NCI-H2196 treated with DMSO at 0.1 percent for 48 hours (cell line): Measurements from ENCODE around the gene AKAP13.

ENCODE experiments used
- DNase-seq: peaks from one replicate; lab custom pipeline; 2025; ENCODE audit not compliant: unreplicated experiment; lab: John Stamatoyannopoulos, UW

AKAP13 gene

DNA sequence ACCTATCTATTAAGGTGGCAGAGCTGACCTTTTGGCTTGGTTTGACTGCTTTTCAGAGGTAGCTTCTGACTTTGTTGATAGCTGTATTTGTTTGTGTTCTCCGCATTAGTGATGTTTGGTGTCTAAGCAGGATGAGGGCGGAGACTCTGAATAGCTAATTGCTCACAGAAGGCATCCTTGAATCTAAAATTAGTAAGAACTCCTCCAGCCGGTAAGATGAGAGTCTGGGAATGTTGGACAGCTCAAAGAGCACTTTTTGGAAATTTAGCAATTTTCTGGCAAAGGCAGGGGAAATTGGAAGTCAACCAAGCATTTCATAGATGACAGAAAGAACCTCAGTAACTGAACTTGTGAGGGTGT, 240.3 kb downstream of the AKAP13 start:
- no peak for DNase-seq

DNA sequence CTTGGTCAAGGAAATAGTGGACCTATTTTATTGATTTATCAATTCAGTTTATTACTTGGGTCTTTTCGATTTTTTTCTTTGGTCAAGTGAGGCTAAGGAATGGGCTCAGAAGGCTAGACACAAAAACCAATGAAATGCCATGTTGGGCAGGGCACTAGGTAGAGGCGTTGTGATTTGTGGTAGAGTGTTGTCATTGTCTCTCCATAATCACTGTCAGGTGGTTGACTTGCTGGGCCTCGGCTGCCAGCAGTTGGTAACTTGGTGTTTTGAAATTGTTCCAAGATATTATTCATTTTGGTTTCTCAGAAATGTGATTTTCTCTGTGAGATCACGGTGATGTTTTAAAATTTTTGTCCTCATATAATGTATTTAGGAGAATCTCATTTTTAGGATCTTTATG, 240.7 kb downstream of the AKAP13 start:
- DNase-seq: no peak

DNA sequence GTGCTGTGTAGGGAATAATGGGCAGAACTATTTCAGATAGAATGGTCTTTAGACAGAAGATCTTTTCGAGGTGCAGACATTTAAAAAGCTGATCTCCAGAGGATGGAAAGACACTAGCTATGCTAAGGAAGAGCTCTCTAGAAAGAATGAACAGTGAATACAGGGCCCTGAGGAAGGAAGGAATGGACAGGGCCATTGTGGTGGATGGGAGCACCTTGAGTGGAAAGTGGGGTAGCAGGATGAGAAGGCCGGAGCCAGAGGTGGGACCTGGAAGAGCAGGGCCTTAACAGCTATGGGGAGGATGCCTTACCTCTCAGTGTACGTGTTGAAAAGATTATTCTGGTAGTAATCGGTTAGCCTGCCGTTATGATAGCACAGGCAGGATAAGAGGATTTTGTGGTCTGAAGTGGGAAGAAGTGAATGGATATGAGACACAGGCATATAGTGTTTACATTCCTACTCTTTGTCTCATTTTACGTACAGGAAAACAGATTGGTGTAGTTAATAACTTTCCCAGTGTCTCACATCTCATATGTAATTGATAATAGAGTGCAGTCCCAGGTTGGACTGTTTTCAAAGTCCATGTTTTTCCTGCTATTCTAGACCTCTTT, 241.9 kb downstream of the AKAP13 start:
- no peak for DNase-seq

DNA sequence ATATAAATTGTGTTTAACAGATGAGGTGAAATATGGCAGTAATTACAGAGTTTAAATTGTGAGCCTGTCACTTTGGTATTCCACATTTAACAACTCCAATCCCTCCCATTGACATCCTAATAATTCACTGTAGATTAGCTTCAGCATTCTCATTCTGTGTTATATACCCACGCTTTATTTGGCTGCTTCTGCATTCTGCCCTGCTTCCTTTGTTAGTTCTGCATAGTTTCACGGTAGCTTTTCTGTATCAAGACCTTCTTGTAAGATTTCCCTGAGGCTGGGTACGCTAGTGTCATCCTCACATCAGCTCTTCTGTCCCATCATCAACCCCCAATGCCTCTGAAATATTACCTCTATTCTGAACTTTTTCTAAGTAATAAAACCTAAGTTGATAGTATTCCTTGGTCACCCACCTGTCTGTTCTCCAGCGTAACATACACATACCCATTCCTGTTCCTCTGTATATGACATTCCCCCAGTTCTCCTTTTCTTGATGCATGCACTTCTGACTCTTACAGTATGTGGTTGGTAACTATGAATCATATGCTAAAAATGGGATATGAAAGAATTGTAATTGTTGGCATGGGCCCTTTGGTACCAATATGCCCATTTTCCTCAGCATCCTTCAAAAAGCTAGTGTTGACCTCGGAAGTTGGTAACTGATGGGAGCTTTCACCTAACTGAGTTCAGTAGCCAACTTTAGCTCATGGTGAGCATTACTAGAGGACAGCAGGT, 243.1 kb downstream of the AKAP13 start:
- DNase-seq: no peak

DNA sequence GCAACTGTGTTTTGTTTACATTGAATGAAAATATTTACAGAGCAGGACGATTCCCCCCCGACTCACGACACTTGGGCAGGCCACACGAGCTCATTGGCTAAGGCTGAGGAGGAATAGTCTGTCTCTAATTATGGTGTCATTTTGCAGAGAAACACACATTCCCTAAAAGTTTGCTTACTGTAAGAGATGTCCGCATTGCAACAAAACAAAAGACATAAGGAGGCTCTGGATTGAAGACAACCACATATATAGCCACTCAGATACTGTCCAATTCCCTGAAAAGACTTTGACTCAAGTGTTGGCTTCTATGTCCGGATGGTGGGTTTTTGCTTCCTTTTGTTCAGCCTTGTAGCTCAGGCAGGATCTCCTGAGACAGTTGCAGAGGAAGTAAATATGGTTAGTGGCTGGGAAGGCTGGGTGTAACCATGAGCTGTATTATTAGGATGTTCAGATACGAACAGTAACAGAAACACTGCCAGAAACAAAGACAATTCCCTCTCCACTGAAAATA, 243.9 kb downstream of the AKAP13 start:
- DNase-seq: no peak

DNA sequence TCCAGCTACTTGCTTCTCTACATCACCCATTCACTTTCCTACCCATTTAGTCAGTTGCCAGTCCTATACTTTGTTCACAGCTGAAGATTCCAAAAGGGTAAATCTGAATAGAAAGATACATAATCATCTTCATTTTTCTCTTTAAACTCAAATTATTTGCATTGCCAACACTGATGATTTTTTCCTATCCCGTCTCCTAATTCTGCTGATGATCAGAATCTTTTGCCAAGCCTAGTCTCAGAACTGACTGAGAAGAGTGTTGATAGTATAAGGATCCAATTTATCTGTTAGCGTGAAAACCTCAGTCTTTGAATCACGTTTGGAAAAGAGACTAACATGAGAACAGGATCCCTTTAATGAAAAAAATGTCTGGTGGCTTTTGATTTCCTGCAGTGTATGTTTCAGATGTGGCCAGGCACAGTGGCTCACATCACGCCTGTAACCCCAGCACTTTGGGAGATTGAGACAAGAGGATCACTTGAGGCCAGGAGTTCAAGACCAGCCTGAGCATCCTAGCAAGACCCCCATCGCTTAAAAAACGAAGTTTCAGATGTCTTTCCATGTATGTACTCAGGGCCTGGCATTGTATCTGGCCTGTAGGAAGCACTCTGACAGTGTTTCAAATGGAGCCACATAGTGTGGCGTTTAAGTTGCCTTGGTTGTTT, 244.9 kb downstream of the AKAP13 start:
- DNase-seq: no peak

DNA sequence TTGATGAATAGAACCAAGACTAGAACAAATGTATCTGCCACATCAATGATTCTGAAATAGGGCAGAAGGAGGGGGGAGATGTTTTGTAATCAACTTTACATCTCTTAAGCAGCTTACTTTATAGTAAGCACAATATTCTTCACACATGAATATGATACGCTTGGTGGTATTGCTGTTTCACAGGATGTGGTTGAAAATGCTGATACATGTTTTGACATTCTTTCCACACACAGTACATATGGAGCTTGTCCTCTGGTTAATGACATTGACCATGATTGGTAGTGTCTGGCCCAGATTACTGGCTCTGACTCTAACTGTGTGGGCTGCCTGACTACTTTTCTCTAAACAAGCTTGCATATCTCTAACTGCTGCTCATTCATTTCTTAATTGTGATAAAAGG, 245.5 kb downstream of the AKAP13 start:
- no peak for DNase-seq

DNA sequence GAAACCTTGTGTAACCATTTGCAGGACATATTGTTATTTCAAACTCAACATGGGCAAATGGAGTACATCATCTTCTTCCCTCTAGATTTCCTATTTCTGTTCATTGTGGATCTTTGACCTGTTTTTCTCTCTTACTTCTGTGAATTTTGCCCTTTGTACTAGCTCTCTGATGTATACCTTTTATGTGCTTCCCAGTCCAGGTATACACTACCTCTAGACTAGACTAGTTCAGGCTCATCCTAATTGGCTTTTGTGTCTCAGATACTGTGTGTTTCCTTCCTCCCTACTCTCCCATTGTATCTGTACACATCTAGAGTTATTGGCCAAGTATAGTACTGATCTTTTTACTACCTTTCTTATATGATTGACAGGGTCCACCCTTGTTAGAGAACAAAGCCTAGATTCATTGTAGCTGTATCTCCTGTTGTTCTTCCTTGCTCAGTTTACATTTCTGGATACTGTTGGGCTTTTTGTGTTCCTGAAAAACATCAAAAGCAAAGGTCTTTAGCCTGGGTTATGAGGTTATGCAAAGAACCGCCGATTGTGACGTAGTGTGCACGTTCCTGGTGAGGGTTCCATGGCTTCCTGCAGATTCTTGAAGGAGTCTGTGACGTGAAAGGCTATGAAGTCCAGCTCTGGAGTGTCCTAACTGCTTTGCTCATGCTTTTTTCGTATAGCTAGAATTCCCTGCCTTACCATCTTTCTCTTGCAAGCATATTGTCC, 247.0 kb downstream of the AKAP13 start:
- no peak for DNase-seq

DNA sequence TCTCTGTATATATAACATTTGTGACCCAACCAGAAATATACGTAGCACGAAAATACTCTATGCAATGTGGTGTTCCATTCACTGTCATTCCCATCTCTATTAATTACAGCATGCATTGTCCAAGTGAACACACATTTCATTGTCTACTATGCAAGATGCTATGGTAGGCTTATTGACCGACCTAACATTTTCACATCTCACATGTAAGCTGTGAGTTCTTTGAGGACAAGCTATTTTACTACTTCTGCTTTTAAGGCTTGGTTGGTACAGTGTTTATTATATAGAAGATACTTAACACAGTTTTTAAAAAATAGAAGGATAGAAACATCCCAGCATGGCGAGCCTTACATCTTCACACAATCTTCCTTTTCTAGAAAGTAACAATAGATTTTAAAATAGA, 249.9 kb downstream of the AKAP13 start:
- no peak for DNase-seq

DNA sequence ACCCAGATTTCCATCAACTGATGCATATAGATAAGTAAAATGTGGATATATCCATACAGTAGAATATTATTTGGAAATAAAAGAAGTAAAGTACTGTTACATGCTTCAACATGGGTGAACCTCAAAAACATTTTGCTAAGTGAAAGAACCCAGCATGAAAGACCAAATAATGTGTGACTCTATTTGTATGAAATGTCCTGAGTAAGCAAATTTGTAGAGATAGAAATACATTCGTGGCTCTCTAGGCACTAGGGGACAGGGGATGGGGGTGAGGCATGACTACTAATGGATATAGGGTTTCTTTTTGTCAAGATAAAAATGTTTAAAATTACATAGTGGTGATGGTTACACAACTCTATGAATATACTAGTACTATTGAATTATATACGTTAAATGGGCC, 250.6 kb downstream of the AKAP13 start:
- DNase-seq: no peak

DNA sequence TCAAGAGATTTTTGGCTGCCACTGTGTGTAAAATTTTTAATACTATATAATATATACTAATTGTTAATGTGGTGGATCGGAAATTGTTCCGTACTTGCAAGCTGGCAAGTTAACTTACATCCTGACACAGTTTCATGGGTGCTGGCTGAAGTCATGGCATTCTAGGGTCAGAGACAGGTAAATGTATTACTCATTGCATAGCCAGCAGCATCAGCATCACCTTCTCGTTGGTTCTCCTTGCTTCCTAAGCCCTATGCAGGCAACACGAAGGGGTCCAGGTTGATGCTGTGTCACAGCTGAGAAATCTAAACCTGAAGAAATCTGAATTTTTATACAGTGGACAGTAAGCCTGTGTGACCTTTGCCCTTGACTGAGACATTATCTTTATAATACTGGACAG, 251.6 kb downstream of the AKAP13 start:
- DNase-seq: no peak

DNA sequence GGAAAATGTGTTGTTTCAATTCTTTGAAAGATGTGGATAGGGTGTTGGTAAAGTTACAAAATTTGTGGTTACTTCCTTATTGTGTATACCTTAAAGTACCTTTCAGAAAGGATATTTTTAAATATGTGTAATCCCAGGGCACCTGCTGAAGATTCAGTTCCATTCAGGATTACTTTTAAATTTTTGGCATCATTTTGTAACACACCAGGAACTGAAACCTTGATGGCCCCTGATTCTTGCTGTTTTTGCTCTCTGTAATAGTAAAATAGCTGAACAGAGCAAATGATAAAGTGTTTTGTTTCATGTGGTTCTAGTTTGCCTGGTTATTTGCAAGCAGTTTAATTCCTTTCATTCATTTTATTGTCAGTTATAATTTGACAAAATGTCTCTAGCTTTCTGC, 253.5 kb downstream of the AKAP13 start:
- DNase-seq: no peak

DNA sequence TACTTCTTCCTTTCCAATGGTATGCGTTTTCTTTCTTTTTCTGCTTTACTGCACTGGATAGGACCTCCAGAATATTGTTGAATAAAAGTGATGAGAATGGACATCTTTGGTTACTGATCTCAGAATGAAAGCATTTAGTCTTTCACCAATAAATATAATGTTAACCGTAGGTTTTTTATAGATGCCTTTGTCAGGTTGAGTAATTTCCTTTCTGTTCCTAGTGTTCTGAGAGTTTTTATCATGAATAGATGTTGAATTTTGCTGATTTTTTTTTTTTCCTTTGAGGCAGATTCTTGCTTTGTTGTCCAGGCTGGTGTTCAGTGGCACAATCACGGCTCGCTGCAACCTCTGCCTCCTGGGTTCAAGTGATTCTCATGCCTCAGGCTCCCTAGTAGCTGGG, 255.9 kb downstream of the AKAP13 start:
- DNase-seq: no peak

DNA sequence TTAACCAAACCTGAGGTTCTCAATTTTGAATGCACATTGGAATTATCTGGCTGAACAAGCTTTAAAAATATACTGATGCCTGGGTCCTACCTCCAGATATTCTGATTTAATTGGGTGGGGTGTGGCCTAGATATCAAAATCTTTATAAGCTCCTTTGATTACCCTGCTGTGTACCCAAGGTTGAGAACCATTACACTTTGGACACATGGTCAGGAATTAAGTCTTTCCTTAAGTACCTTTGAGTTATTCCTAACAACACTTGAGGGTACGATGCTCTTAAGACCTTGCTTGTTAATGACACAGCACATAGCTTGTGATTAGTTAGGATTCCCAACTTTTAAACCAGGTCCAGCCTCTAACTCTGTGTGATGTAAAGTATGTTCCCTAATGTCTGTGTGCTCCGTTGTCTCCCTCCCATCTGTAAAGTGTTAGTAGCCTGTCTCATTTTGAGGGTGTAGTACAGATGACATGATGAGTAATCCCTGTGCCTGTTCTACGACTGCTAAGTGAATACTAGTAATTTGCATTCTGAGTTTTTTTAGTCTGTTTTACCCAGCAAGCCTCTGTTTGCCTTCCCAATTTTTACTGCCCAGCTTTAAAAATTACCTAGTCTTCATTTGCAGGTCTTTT, 259.5 kb downstream of the AKAP13 start:
- no peak for DNase-seq

DNA sequence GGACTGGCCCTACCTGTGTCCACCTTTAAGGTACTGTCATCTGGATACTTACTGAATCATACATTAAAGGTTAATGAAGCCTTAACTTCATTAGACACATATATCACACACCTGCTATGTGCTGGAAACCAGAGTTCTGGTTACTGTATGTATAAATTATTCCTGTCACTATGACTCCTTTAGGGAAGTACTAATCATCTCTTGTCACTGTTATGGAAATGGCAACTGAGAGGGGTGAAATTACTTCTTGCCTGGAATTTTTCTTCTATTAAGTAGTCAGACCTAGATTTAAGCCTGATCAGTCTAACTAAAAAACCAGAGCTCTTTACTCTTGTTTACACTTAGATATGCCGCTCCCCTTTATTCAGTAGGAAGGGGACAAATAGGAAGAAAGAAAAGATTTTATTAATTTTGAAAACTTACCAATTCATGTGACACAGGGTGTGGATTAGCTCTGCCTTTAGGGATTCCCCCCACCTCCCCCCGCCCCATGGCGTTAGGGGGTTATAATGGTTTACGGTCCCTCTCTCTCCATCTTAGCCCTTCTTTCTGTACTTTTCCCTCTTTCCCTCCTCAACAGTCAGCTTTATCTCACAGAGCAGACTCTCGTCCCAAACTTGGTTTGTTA, 261.8 kb downstream of the AKAP13 start:
- no peak for DNase-seq

DNA sequence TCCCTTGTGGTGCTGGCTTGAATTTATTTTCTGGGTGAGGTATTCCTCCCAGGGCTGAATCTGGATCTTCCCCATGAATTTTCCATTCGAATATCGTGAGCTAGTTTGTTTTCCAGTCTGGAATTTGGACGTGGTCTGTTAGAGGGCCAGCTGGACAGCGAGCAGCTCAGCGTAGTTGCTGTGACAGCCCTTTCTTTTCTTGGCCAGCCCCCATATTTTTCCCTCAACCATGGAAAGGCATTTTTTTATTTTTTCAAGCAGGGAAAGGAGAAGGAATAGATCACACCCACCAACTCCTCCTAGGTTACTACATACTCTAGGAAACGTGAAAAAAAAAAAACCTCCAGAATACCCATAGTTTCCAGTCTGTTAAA, 262.3 kb downstream of the AKAP13 start:
- DNase-seq: no peak

DNA sequence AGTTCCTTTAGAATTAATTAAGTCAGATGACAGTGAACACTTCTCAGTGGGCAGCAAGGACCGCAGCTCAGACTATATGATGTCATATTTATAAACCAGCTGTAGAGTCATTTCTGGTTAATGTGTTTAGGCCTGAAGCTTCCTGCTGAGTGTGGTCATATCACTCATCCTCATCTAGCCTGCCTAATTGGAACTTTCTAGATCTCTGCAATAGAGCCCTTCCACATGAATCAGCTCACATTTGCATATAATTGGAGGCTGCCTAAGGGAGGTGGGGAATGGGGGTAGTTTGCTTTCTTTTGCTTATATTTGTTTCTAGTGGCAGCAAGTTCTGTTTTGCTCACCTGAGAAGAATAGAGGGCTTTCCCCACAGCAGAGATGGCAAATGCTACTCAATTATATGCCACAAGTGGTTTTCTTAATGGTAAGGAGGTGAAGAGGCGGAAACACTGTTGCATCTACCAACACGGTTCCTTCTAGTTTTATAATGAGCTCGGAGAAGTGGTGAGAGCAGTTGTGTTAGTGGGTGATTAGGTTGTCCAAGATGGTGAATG, 266.2 kb downstream of the AKAP13 start:
- DNase-seq: no peak

DNA sequence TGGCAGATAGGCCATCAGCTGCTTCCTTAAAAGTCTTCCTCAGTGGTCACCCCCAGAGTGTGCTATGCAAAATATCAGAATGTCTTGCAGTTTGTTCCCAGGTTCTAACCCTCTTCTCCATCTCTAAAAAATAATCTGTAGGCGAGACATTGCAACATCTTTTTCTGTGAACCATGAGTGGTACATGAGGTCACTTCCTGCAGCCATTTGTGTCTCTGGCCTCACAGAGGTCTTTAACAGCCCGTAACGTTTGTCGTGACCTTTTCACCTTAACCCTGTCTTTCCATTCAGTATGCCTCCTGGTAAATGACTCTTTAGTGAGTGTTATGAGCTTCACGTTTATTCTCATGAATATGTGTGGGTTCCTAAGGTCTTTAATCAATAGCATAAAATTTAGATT, 269.0 kb downstream of the AKAP13 start:
- no peak for DNase-seq

DNA sequence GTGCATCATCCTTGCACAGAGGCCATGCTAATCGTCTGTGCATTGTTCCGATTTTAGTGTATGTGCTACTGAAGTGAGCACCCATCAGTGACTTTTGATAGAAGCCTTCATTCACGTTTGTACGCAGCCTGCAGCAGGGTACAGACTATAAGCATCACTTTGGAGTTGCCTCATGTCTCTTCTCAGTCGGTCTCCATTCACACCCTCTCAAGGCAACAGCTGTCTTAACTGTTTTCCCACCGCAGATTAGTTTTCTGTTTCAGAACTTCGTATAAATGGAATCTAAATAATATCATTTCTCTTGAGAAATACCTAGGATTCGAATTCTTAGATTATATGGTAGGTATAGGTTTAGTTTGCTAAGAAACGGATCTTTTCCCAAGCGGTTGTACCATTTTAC, 271.1 kb downstream of the AKAP13 start:
- no peak for DNase-seq

DNA sequence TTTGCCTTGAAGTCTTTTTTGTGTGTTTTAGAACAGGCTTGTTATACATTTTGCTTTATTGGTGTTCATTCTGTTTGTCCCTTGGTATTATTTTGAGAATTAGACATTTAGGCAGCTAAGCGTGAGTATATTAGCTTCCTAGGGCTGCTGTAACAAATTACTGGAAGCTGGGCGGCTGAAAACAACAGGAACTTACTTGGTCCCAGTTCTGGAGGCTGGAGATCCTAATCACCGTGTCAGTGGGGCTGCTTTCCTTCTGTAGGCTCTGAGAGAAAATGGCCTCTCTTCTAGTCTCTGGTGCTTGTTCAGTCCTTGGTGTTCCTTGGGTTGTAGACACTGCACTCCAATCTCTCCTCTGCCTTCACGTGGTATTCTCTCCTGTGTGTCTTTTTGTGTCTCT, 272.1 kb downstream of the AKAP13 start:
- no peak for DNase-seq

DNA sequence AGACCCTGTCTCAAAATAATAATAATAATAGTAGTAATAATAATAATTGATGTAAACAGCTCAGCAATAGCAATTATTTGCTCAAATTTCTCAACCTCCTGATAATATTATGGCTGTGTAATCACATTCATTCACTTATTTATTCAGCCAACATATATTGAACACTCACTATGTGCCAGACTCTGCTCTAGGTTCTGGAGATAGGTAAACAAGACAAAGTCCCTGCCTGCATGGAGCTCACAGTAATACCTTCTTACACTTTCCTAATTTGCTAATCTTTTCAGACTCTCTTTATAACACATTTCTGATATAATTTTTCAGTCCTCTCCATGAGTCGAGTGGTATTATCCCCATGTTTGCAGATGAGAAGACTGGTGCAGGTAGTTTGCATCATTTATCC, 276.7 kb downstream of the AKAP13 start:
- no peak for DNase-seq
